GM21390 (cell line): ENCODE measurements around the gene SLF1.

ENCODE experiments used
- ATAC-seq: cut with Tn5 transposase; IDR thresholded peaks from one replicate; pipeline ENCODE4 v1.9.1; 2021; ENCODE audit not compliant: unreplicated experiment

The SLF1 gene

DNA sequence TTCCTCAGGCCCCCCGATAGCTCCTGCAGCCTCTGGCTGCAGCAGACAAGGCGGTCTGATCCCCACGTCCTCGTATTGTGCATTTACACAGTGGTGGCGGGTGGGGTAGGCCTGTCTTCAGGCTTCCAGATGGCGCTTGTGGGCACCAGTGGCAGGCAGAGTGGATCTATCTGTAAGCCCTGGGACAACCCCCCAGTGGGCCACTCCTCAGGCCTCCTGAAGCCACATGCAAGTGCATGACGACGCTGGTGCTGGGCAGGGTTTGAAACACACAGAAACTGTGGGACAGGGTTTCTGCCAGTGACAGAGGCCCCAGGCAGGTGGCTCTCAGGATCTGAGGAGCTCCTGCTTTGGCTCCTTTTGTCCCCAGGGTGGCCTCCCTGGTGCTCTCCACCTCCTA lies 42.0 kb downstream of the SLF1 start:
- no peak for ATAC-seq

DNA sequence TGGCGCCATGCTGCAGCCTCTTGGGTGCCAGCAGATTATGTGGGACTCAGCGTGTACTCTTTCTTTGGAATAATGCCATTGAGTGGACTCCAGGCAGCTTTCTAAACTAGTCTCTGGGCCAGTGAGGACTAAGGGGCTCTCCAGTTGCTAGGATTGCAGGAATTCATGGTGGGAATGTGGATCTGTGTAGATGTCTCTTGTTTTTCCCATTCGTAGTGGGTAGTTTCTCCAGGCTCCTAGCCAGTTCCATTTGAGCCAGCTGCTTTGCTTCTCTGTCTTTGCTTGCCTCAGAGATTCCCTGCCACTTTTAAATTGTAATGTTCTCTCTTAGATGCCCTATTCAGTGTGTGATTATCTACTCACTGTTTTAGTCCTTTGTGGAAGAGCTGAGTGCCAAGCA lies 42.6 kb downstream of the SLF1 start:
- ATAC-seq, result no peak

DNA sequence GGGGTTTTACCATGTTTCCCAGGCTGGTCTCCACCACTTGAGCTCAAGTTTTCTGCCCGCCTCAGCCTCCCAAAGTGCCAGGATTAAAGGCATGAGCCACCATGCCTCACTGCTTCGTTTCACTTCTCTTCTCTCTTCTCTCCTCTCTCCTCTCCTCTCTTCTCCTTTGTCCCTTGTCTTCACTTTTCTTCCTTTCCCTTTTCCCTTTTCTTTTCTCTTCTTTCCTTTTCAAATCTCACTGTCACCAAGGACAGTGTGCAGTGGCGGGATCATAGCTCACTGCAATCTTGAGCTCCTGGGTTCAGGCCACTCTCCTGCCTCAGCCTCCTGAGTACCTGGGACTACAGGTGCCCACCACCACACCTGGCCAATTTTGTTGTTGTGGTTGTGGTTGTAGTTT lies 49.5 kb downstream of the SLF1 start:
- no peak for ATAC-seq

DNA sequence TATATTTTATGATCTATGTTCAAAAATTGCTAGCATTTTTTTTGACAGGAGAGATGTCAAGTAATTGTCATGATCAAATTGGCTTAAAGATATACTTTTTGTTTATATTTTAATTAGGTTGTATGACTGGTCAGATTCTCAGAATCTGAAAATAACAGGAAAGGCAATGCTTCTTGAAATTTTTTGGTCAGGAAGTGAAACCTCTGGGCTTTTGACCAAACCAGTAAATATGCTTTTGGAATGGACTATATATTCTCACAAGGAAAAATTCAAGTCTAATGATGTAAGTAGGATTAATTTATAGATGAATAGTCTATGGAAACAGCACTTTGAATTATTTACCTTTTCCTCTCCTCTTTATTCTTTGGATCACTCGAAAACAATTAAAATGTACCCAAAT lies 52.3 kb downstream of the SLF1 start:
- no peak for ATAC-seq

DNA sequence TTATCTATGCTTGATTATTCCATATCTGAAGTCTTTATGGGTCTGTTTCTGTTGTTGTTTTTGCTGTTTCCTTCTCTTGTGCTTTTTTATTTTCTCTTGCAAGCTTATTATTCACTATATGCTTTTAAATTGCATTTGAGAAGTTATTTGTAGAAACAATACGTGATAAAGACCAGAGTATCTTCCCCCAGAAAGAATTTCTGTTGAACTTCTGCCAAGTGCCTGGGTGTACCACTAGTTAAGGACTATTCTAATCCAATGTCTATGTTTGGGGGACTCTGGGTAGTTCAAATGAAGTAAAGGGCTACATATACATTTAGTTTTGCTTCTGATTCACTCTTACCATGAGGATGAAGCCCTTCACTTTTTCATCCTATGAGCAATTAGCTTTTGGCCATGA lies 54.3 kb downstream of the SLF1 start:
- ATAC-seq, result no peak

DNA sequence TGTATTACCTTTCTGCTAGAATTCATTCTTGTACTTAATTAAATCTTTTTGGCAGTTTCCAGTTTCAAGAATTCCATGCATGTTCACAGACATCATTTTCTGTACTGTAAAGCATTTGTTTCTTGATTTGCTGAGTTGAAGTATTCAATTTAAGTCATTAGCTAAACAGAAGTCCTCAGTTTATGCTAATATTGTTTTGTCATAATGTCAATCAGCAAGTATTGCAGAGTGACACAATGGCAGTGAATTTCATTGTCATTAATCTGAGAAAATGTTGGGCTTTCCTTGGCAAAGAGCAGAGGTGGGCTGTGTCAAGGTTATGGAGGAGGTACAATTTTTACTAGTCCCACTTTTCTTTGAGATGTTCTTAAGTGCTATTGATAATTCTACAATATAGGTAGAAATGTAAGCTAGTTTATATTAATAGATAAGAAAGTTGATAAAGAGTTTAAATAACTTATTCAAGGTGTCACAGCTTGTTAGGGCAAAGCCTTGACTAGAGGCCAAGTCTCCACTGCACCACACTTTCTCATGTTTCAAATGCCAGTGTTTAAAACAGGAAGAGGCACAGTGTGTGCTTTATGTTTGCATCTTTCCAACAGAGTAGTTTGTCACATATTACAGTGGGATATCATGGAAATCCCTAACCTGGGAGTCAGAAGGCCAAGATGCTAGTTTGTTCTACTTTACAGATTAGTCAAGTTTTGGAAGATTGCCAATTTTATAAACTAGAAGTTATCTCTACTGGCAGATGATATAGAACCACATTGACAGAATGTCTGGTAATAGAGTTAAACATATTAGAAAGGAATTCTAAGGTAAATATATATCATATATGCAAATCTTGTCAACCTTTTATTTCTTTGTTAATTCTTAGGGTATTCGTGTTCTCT lies 56.3 kb downstream of the SLF1 start:
- ATAC-seq, result no peak

DNA sequence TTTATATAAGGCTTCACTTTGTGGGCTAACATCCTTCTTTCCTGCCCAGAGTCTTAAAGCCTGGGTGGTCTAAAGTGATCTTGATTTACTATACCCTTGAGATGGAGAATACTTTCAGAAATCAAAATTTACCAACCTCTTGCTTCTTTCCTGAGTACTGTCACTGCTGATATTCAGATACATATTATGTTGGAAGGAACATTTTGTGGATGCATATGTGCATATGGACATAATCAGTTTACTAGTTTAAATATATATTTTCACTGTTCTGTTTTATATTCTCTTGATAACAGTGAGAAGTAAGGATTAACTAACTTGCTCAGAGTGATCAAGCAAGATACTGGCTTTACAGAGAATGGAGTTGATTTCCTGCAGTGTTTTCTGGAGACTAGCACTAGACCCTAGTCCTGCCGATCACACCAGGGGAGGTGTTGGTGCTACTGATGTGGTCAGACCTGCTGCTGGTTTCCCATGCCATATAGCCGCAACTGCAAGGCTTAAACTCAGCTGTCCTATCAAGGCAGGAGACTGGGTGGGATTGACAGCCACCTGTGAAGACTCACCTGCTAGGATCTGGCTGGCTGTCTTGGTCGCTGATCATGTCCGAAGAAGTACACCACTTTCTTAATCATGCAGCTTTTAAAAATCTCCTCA lies 57.6 kb downstream of the SLF1 start:
- ATAC-seq, result no peak

DNA sequence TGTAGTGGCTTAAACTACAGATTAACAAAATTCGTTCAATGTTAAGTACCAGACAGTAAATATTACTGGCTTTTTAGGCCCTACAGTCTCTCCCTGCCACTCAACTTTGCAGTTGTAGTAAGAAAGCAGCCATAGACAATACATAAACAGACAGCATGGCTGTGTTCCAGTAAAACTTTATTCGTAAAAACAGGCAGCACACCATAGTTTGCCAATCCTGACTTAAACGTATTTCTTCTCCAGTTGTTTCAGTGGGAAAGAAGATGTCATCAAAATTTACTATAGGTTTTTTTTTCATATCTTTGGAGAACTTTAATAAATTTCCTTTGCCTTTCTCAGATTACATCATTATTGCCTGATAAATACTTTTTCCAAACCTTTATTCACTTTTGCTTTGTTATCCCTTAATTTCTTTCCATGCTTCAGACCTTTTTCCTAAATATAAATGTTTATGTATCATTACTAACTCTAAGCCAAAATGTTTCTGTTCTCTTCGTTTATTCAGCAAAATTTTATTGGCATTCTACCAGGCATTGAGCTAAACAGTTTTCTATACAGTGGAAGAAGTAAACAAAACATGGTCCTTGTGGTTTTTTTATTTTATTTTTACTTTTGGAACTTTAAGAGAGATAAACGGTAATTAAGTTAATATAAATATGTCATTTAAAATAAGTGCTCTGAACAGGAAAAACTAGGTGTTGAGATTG lies 64.5 kb downstream of the SLF1 start:
- no peak for ATAC-seq

DNA sequence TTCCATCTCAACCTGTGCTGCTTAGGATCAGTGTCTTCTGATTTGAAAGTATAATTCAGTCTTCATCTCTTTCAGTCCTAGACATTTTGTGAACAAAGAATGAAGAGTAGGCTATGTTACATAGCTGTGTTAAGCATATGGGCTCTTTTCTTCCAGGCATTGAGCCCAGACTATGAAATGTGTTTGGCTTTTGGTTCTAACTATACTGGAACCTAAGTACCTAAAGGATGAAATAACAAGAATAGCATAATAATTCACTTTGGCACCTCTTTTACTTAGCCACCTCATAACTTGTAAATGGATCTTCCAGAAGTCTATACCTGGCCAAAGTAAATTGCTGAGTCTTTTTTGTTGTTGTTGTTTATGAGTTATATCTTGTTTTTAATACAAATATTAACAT lies 71.4 kb downstream of the SLF1 start:
- ATAC-seq, result no peak

DNA sequence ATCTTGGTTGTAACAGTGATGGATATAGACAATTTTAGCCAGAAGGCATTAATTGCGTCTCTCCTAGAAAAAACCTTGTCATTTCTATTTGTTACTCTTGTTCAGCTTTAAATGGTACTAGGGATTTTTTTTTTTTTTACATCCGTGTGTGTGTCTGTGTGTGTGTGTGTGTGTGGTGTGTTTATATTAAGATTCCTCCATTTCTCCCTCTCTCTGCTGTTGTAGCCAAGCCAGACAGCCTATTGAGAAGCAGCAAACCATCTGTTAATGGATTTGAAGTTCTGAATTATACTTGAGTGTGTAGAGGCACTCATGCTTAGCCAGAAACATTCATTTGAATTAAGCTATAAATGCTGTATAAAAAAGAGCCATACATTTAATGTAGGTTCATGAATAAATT lies 72.3 kb downstream of the SLF1 start:
- ATAC-seq, result no peak

DNA sequence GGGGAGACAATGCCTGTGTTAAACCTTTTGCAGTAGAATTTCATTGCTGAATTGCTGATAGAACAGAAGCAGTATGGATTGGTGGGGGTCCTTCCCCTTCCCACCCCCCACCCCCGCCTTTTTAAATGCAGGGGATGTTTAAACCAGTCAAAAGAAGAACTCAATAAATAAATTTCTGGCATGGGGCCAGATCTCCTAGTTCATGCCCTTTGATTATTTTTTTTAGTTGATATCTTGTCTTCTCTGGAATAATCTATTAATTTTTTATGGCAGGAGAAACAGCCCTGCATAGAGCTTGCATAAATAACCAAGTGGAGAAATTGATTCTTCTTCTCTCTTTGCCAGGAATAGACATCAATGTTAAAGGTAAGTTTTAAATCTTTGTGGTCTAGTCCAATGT lies 72.8 kb downstream of the SLF1 start:
- no peak for ATAC-seq

DNA sequence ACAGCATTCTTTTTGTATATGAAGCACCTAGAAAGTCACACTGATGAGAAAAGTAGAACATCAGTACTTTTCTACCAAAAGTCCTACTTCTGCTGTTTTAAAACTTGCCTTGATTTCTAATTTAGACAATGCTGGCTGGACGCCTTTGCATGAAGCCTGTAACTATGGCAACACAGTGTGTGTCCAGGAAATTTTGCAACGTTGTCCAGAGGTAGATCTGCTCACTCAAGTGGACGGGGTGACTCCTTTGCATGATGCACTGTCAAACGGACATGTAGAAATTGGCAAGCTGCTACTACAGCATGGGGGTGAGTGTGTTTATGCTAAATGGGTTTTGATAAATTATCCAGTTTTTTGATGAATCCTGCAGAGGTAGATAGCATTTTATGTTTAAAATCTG lies 73.5 kb downstream of the SLF1 start:
- no peak for ATAC-seq

DNA sequence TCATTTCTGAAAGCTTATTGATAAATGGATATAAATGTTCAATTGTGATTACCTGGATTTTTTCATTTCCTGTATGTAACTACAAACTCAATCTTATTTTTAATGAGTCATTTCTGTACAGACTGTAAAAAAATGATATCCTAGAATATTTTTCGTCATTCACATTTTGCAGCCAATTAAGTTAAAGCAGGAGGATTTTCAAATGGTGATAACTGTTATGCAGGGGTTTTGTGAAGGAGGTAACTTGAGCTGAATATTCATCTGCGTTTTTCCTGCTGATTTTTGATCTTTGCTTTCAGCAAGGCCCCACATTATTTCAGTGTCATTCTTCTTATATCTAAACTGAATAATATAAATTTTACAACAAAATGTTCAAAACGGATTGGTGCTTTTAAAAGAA lies 74.1 kb downstream of the SLF1 start:
- ATAC-seq, result no peak

DNA sequence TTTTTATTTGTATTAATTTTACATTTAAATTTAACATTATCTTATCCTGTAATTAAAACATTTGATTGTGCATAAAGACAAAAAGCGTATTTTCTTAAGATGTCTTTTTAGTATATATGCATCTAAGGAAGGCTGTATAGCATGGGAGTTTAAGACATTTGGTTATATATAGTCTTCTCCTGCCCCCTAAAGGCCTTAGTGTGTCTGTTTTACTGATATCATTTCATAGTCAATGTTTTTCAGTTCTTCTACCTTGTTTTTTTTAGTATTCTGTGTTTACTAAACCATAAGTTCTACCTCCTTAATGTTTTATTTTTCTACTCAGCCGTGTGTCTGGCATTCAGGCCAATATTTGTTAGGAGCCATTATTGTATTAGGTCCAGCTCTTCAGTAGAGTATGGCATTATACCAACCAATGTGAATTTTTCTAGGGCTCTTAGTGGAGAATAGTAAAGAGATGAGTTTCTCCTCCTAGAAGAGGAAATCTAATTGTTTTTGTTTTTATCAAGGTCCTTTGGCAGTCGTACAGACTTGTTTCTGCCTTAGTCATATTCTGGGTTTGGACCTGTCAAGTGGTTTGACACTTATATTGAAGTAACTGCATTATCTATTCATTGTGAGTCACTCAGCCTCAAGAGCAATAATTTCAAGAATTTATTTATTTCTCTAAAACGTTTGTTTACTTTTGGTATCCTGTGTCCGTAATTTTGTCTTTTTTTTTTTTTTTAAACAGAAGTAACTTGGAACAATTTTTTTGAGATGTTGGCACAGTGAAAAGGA lies 74.8 kb downstream of the SLF1 start:
- ATAC-seq, result peak; percentile 75

DNA sequence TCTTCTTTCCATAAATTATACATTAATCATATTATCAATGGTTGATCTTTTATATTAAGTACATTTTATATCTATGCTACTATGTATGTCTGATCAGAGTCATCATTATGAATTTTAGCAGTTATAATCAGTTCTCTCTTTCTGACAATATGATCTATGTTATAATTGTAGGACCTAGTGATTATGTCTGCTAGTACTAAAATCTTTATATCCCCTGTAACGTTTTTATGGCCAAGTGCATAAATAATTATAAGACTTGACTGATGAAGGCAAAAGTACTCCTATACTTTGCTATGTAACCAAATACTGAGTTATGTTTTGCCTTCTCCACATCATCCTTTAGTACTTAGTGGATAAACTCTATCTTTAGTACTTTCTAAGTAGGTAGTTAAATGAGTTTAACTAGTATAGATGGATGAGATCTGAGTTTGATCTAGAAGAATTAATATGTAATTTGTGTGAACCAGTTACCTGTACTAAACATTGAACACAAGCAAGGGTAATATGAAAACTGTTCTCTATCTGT lies 75.4 kb downstream of the SLF1 start:
- ATAC-seq, result no peak

DNA sequence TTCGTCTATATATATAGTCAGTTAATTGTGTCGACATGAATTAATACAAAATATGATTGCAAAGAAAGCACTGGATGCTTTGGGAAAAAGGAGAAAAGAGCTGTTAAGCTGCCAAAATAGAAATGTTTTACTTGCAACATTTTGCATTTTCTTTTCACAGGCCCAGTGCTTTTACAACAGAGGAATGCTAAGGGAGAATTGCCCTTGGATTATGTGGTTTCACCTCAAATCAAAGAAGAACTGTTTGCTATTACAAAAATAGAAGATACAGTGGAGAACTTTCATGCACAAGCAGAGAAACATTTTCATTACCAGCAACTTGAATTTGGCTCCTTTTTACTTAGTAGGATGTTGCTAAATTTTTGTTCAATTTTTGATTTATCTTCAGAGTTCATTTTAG lies 76.2 kb downstream of the SLF1 start:
- ATAC-seq, result no peak

DNA sequence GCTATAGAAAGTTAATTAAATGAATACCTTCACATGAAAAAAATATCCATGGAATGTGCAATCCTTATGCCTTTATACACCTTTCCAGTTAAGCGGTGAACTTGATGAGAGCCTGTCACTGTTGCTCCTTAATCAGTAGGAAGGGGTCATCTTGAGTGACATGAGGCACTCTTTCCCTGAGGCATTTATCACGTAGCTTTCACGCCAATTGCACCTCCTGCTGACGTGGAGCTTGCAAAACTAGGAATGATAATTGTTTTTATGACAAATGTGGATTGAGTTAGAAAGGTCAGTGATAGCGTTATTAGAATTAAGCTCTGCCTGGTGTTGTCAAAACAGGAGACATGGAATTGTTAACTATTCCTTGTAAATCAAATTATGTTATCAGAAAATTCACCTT lies 79.7 kb downstream of the SLF1 start:
- no peak for ATAC-seq

DNA sequence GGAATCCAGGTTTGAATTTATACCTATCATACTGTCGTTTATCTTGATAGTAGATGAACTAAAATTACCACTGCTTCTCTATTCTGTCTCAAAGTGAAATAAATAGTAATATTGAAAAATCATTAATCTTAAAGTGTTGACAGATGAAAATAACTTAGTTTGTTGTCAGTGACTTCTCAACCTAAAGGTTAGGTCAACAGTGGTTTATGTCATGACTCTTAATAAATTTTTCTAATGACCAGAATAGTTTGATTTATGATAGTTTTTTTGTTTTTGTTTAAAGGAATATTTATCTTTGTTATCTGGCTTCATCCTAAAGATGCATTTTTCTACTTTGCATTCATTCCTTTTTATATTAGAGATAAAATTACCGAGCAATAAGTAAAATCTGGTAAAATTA lies 81.1 kb downstream of the SLF1 start:
- no peak for ATAC-seq

DNA sequence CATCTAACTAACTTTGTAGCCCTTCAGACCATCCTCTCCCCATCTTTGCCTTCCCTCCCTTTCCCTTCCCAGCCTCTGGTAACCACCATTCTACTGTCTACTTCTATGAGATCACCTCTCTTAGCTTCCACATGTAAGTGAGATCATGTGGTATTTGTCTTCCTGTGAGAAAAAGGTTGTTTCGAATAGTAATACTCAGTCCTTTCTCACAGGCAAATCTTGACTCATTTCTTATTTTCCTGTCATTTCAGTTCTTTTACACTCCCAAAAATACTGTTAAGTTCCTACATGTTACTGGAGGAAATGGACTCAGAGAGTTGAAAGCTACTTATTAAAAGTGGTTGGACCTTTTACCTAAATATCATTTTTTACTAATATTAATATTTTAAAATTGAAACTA lies 82.1 kb downstream of the SLF1 start:
- peak; percentile 78 for ATAC-seq

DNA sequence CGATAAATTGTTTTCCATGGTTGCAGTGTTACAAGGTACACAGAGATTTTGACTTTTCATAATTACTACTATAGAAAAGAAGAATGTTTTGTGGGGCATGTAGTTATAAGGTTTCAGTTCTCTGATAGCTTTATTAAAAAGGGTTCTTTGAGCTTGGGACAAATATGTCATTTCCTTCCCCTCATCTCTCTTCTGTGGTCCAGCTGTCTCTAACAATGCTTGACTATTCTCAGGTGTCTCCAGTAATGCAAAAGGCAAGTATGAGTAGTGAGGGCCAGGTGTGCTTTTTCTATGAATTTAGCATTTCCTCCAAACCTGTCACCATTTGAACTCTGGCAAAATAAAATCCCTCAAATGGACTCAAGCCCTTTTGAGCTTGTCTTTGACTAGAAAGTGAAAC lies 84.3 kb downstream of the SLF1 start:
- peak; percentile 66 for ATAC-seq

DNA sequence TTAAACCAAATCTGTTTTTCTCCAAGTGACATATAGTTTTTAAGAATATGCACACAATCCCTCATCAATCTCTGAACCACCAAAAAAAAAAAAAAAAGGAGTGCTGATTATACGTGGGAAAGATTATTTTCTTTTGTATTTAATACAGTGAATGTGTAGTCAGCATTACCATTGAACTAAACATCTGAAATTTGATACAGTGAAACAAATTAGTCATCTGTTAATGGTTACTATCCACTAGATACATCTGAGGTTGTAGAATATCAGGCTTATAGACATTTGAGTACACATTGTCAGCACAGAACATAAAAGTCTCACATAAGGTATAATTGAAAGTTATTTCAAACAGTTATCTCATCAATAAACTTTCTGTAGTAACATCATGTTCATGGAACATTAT lies 87.0 kb downstream of the SLF1 start:
- ATAC-seq, result no peak
